Fibroblast of peridontal ligament (primary cell): ENCODE measurements around the gene U2AF2.
"Not testable (repeated sequence)": the region's sequence is repeated elsewhere in the genome, so short reads cannot be mapped to it uniquely, and the experiment has no call there.

ENCODE experiments used
- DNase-seq: peaks from one replicate; pipeline ENCODE4 v3.0.0-alpha.2; 2010; ENCODE audit errors: extremely low read depth

U2AF2 gene

DNA sequence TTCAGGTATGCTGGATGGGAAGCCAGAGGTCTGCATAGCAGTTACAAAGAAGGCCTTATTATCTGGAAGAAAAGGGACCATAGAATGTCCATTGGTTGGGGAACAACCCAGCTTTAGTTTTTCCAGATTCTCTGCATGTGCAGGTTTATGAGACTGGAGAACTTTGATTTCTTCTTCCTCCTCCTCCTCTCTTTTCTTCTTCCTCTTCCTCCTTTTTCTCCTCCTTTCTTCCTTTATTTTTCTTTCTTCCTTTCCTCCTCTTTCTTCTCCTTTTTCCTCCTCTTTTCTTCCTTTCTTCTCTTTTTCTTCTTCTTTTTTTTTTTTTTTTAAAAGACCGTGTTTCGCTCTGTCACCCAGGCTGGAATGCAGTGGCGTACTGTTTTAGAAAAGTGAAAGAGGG, 51.1 kb downstream of the U2AF2 start:
- DNase-seq: no peak

DNA sequence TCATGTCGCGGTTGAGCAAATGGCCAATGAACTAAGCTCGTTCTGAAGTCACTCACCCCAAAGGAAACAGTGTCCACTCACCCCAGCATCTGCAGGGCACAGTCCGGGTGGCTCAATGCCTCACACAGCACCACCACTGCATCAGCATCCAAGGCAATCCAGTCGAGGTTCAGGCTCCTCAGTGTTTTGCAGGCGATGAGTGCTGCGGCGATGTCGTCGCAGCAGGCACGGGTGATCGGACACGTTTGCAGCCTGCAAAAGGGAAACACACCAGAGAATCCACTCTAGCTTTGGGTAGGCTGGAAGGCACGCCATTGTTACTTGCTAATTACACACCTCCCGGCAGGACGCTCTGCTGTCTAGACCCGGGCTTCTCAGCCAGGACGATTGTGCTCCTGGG, 56.9 kb downstream of the U2AF2 start:
- no peak for DNase-seq

DNA sequence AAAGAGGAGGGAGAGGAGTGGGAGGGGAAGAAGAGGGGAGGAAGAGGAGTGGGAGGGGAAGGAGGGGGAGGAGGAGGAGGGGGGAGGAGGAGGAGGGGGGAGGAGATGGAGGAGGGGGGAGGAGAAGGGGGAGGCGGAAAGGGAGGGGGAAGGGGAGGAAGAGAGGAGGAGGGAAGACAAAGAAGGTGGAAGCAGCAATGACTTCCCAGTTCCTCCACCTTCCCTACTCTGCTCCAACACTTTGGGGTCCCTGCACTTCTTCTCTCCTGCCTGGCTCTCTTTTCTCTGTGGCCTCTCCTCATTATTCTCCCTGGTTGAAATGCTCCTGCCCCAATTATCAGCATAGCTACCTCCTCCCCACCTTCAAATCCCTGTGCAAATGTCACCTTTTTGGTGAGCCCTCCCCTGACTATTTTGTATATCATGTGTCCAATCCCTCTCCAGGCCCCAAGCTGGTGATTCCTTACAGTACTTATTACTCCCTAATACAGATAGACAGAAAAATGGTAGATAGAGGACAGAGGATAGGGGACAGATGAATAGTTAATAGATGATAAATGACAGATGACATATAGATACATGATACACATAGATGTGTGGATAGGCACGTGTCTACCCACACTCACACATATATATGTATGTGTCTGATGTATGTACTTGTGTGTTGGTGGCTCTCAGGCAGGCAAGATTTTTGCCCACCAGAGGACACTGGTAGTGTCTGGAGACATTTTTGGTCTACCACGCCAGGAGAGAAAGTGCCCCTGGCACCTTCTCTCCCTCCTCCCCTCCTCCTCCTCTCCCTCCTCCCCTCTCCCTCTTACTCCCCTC, 58.2 kb downstream of the U2AF2 start:
- no peak for DNase-seq

DNA sequence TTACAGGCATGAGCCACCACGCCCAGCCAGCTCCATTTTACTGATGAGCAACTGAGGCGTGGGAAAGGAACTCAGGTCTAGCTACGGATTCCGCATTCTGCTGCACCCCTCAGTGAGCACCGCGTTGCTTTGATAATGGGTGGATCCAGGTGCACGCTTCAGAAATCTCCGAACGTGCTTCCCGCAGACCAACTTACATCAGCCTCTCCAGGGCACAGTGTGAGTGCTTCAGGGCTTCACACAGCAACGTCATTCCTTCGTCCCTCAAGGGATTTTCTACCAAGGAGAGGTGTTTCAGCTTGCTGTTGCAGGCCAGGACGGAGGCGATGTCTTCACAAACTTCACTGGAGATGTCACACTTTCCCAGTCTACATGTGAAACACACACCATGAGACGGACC, 61.7 kb downstream of the U2AF2 start:
- no peak for DNase-seq

DNA sequence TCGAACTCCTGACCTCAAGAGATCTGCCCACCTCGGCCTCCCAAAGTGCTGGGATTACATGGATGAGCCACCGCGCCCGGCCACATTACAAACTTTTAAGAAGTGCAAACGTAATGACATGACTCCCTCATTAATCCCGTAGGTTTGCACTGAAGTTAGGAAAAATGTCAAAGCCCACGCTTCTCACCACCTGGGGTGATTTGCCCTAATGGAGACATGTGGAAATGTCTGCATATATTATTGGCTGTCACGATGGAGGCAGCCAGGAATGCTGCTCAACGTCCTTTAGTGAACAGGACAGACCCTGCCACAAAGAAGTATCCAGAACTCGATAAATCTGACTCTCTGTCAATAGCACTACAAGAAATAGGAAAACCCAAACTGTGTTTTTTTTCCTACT, 62.4 kb downstream of the U2AF2 start:
- DNase-seq: no peak

DNA sequence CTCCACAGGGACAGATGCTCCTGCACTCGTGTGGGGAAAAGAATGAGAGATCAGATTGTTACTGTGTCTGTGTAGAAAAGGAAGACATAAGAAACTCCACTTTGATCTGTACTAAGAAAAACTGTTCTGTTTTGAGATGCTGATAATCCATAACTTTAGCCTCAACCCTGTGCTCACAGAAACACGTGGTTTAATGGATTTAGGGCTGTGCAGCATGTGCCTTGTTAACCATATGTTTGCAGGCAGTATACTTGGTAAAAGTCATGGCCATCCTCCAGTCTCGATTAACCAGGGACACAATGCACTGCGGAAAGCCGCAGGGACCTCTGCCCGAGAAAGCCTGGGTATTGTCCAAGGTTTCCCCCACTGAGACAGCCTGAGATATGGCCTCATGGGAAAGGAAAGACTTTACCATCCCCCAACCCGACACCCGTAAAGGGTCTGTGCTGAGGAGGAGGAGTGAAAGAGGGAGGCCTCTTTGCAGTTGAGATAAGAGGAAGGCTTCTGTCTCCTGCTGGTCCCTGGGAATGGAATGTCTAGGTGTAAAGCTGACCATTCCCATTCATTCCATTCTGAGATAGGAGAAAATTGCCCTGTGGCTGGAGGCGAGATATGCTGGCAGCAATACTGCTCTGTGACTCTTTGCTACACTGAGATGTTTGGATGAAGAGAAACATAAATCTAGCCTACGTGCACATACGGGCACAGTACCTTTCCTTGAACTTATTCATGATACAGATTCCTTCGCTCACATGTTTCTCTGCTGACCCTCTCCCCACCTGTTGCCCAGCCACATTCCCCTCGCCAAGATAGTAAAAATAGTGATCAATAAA, 63.3 kb downstream of the U2AF2 start:
- not testable (repeated sequence) for DNase-seq

DNA sequence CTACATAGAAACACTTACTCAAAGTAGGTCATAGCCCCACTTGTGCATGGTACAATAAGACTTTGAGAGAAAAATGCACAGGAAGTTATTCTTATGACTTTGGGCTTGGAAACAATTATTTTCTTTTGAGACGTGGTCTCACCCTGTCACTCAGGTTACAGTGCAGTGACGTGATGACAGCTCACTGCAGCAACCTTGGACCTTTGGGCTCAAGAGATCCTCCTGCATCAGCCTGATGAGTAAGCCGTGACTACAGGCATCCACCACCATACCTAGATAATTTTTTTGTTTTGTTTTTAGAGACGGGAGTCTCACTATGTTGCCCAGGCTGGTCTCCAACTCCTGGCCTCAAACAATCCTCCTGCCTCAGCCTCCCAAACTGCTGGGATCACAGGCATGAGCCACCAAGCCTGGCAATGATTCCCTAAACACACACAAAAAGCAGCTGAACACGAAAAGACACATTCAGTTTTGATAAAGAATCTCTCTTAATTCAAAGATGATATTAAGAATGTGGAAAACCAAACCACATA, 65.4 kb downstream of the U2AF2 start:
- DNase-seq: no peak

DNA sequence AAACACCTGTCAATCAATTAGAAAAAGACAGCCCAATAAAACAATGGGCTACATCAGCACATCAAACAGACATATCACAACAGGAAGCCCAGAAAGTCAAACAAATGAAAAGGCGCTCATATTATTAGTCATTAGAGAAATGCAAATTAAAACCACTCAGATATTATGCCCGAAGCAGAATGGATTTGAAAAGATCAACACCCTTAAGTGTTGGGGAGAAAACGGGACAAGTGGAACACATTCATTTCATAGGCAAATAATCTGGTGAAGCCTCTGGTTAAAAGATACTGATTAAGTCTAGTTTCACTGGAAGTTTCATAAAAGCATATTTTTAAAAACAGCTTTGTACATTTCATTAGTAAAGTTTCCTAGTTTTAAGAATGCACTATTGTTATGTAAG, 66.0 kb downstream of the U2AF2 start:
- no peak for DNase-seq

DNA sequence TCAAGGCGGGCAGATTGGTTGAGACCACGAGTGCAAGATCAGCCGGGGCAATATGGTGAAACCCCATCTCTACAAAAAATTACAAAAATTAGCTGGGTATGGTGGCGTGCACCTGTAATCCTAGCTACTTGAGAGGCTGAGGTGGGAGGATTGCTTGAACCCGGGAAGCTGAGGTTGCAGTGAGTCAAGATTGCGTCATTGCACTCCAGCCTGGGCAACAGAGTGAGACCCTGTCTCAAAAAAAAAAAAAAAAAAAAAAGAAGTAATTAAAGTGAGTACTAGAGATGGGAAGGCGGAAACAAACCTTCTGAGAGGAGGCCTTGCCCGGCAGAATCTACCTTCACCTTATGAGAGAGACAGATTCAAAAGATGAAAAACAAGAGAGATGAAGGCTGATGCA, 68.7 kb downstream of the U2AF2 start:
- no peak for DNase-seq
